ENCODE measurements around the gene ITPA. TPM values are rescaled to one million over a fixed set of nuclear protein-coding genes. Genes with fewer than 3 reads are reported as not detected.

The ITPA gene
- total and polyA plus RNA-seq, 10 of the 15 experiments (the other 5 are each of a cell fraction or from before 2014, with no cell fraction given), result 5.5 to 124 (median 66.3) TPM

- DNase-seq (ENCODE audit: low read depth, low spot score) (no peak), ATAC-seq (peak; percentile 32; the same call in 2 of the 3 replicates), FAIRE-seq (no peak)
- TF ChIP-seq SMARCA5 (IDR thresholded peaks at IDR 0.05) (no peak), NFYB (IDR thresholded peaks at IDR 0.05; ENCODE audit: insufficient read depth, low read depth, low read length) (0 out of 2 replicates have a peak, but pooled peaks have one; percentile 31), ATF3 (IDR thresholded peaks at IDR 0.05; ENCODE audit: borderline replicate concordance, extremely low read depth, low read depth, low read length) (no peak), CTCF (IDR thresholded peaks at IDR 0.05 in 2 of 3, conservative IDR thresholded peaks at IDR 0.05 in 1 of 3; ENCODE audit: control insufficient read depth in 2 of 3, extremely low read depth in 1 of 3, insufficient read depth in 1 of 3, low read depth in 3 of 3, low read length in 3 of 3) (no peak), ZSCAN29 (IDR thresholded peaks at IDR 0.05) (no peak), CREM (IDR thresholded peaks at IDR 0.05; ENCODE audit: low read depth) (no peak)
- BruUV-seq (replicated peaks), result no TSS peak
- H3K27ac ChIP-seq (ENCODE audit: control insufficient read depth, insufficient read depth), result no peak overlapping the region
- no peaks in the 10 kb centered on the region for H3K36me3 ChIP-seq (ENCODE audit: control insufficient read depth in 2 of 2, insufficient read depth in 2 of 2, low read length in 1 of 2)
- 56% methylated on average over 5 of the region's 5 CpGs for WGBS (ENCODE audit: insufficient coverage, insufficient replicate concordance, low lambda C conversion rate, missing lambda C conversion rate)
- POLR2A ChIA-PET, result no interaction called here
- RAD21 ChIA-PET (ENCODE audit: unreplicated experiment), result no interaction called here
- no peaks in the 10 kb centered on the region for H4K20me1 ChIP-seq (ENCODE audit: control insufficient read depth, insufficient read depth)
- SMC1A ChIA-PET (ENCODE audit: uncharacterized antibody, unreplicated experiment), result interaction anchor here (1.1 kb wide), 1 partner anchor 19 kb away, joined by 3 read pairs; no protein-coding TSS in a partner anchor
- H3K4me3 ChIP-seq, result no peak overlapping the region
- CTCF ChIA-PET, result no interaction called here
- intact Hi-C loops (cut with micrococcal nuclease; ENCODE audit: unreplicated experiment), result no loop called here
- no peaks in the 10 kb centered on the region for H3K79me2 ChIP-seq (ENCODE audit: control insufficient read depth, insufficient read depth, low read length)
- no peak overlapping the region for H2AFZ ChIP-seq (ENCODE audit: control insufficient read depth, low read depth, low read length)
- no peaks in the 10 kb centered on the region for H3K9me3 ChIP-seq (replicated peaks; ENCODE audit: control insufficient read depth, insufficient read depth, low read length)
- H3K9ac ChIP-seq (ENCODE audit: control insufficient read depth, insufficient read depth, low read length), result no peak overlapping the region
- H3K4me1 ChIP-seq (ENCODE audit: control insufficient read depth, insufficient read depth, low read length), result no peaks in the 10 kb centered on the region
- H3K27me3 ChIP-seq (replicated peaks in 1 of 2; ENCODE audit: control insufficient read depth in 2 of 2, insufficient read depth in 2 of 2, low read length in 1 of 2), result no peaks in the 10 kb centered on the region
- in situ Hi-C loops (cut with MboI), result no loop called here
- H3K4me2 ChIP-seq (ENCODE audit: control insufficient read depth, insufficient read depth), result no peak overlapping the region
Measured at GRCh38 chr20:3258429-3258828, 49.1 kb downstream of the ITPA start.
